ENCODE results near the gene NF2.

- TF ChIP-seq CTCF (IDR thresholded peaks at IDR 0.05; ENCODE audit: low read depth, low read length) (no peak), POLR2A (IDR thresholded peaks at IDR 0.05; ENCODE audit: extremely low read depth, insufficient read length) (no peak), MAX (IDR thresholded peaks at IDR 0.05; ENCODE audit: low read depth, low read length) (no peak)
These were observed 112.3 kb downstream of the NF2 start for GRCh38 chr22:29715705-29716104.

Data from NB4 (cell line).